Thyroid gland (tissue), 4 donors: Measurements from ENCODE around the gene NUDT13.

Experiments
- POLR2A ChIP-seq, 2 donors: fragments of 450-650 bp; IDR thresholded peaks; one replicate each; pipeline ENCODE4 v1.6.1; 2017; ENCODE audit warnings: antibody characterized with exemption in 2 of 2, mild to moderate bottlenecking in 2 of 2, moderate library complexity in 1 of 2
- TF ChIP-seq, protein P1 (sequence below), 6 experiments: fragments of 200-600 bp in 3 of 6; fragments of 450-650 bp in 3 of 6; sonication (generic) in 3 of 6; IDR thresholded peaks; one replicate each; pipeline ENCODE4 v1.5.1; 2016 to 2019; ENCODE audit warnings: antibody characterized with exemption in 6 of 6, mild to moderate bottlenecking in 2 of 6, inconsistent platforms in 1 of 6, moderate library complexity in 1 of 6

- TF ChIP-seq, protein P1, sequence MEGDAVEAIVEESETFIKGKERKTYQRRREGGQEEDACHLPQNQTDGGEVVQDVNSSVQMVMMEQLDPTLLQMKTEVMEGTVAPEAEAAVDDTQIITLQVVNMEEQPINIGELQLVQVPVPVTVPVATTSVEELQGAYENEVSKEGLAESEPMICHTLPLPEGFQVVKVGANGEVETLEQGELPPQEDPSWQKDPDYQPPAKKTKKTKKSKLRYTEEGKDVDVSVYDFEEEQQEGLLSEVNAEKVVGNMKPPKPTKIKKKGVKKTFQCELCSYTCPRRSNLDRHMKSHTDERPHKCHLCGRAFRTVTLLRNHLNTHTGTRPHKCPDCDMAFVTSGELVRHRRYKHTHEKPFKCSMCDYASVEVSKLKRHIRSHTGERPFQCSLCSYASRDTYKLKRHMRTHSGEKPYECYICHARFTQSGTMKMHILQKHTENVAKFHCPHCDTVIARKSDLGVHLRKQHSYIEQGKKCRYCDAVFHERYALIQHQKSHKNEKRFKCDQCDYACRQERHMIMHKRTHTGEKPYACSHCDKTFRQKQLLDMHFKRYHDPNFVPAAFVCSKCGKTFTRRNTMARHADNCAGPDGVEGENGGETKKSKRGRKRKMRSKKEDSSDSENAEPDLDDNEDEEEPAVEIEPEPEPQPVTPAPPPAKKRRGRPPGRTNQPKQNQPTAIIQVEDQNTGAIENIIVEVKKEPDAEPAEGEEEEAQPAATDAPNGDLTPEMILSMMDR (IDR thresholded peaks at IDR 0.05) = no peak
- TF ChIP-seq POLR2A (IDR thresholded peaks at IDR 0.05) = no peak
Observed at GRCh38 chr10:73117976-73118743, 7.9 kb downstream of the NUDT13 start.
